ENCODE measurements around the gene TIMP3. TPM values are rescaled to one million over a fixed set of nuclear protein-coding genes. Genes with fewer than 3 reads are reported as not detected.

The TIMP3 gene
- total RNA-seq, 1 donor from 2014 or later, result 15.2 TPM

GRCh38 chr22:32761251-32761903, 40.1 kb upstream of the TIMP3 start:
- no peak for TF ChIP-seq CTCF (IDR thresholded peaks at IDR 0.05; ENCODE audit: partially characterized antibody, unreplicated experiment)
- Mint-ChIP-seq H3K4me3 (ENCODE audit: unreplicated experiment) (no peak overlapping the region), H3K27me3 (ENCODE audit: unreplicated experiment) (peaks cover 4% of the 10 kb centered on the region), H3K36me3 (ENCODE audit: unreplicated experiment) (no peaks in the 10 kb centered on the region), H3K9me3 (ENCODE audit: unreplicated experiment) (peaks cover 2% of the 10 kb centered on the region), H3K27ac (ENCODE audit: unreplicated experiment) (no peak overlapping the region), H3K4me1 (ENCODE audit: low read depth, unreplicated experiment) (no peaks in the 10 kb centered on the region)
- DNase-seq, result no peak

- no peaks in the 10 kb centered on the region for H3K36me3 Mint-ChIP-seq (ENCODE audit: unreplicated experiment)
- no peak overlapping the region for H3K4me3 Mint-ChIP-seq (ENCODE audit: unreplicated experiment)
- peaks cover 2% of the 10 kb centered on the region for H3K27me3 Mint-ChIP-seq (ENCODE audit: unreplicated experiment)
- no peak overlapping the region for H3K27ac Mint-ChIP-seq (ENCODE audit: unreplicated experiment)
- no peak for TF ChIP-seq CTCF (IDR thresholded peaks at IDR 0.05; ENCODE audit: partially characterized antibody, unreplicated experiment)
- no peaks in the 10 kb centered on the region for H3K4me1 Mint-ChIP-seq (ENCODE audit: low read depth, unreplicated experiment)
- peaks cover 2% of the 10 kb centered on the region for H3K9me3 Mint-ChIP-seq (ENCODE audit: unreplicated experiment)
- no peak for DNase-seq
These were observed 37.0 kb upstream of the TIMP3 start for GRCh38 chr22:32764330-32765131.

DNA sequence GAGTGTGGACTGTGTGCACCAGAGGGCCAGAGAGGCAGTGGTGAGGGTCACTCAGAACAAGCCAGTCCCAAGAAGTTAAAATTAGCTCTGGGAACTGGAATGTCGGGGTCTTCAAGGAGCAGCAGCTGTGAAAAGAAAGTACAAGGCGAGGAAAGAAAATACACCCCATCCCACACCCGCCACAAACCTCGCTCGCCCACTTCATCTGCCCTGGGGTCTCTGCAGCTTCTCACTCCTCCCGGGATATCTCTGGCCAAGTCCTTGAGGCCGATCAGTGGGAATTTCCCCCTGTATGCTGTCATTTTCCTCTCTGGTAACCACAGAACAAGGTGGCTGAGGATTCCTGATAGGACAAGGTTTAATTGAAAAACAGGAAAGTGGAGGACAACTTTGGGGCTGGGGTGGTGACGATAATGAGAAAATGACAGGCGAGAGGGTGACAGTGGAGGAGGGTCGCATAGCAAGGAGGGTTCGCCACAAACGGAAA, 36.3 kb upstream of the TIMP3 start:
- DNase-seq, result no peak
- Mint-ChIP-seq H3K9me3 (ENCODE audit: unreplicated experiment) (peaks cover 2% of the 10 kb centered on the region), H3K27ac (ENCODE audit: unreplicated experiment) (no peak overlapping the region), H3K27me3 (ENCODE audit: unreplicated experiment) (peaks cover 2% of the 10 kb centered on the region), H3K4me1 (ENCODE audit: low read depth, unreplicated experiment) (no peaks in the 10 kb centered on the region), H3K36me3 (ENCODE audit: unreplicated experiment) (no peaks in the 10 kb centered on the region), H3K4me3 (ENCODE audit: unreplicated experiment) (no peak overlapping the region)
- no peak for TF ChIP-seq CTCF (IDR thresholded peaks at IDR 0.05; ENCODE audit: partially characterized antibody, unreplicated experiment)

DNA sequence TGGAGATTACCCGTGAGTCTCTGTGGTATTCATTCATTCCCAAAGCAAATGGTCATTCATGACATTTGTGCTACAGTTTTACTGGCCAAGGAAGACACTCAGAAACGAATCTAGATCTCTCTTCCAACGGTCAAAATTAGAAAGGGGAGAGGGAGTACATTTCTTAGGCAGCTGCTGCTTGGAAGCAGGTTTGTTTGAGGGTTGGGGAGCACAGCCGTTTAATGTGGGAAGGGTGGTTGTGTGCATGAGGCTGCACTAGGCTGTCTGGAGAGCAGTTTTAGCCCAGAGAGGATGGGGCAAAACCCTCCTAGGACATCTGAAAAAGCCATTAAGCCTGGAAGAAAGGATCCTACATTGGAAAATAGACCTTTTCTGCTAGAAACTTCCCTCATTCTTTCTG, 29.7 kb upstream of the TIMP3 start:
- H3K27ac Mint-ChIP-seq (ENCODE audit: unreplicated experiment), result no peak overlapping the region
- H3K4me3 Mint-ChIP-seq (ENCODE audit: unreplicated experiment), result no peak overlapping the region
- H3K27me3 Mint-ChIP-seq (ENCODE audit: unreplicated experiment), result peaks cover 2% of the 10 kb centered on the region
- peaks cover 3% of the 10 kb centered on the region for H3K9me3 Mint-ChIP-seq (ENCODE audit: unreplicated experiment)
- no peaks in the 10 kb centered on the region for H3K36me3 Mint-ChIP-seq (ENCODE audit: unreplicated experiment)
- DNase-seq, result no peak
- H3K4me1 Mint-ChIP-seq (ENCODE audit: low read depth, unreplicated experiment), result no peaks in the 10 kb centered on the region
- TF ChIP-seq CTCF (IDR thresholded peaks at IDR 0.05; ENCODE audit: partially characterized antibody, unreplicated experiment), result no peak

DNA sequence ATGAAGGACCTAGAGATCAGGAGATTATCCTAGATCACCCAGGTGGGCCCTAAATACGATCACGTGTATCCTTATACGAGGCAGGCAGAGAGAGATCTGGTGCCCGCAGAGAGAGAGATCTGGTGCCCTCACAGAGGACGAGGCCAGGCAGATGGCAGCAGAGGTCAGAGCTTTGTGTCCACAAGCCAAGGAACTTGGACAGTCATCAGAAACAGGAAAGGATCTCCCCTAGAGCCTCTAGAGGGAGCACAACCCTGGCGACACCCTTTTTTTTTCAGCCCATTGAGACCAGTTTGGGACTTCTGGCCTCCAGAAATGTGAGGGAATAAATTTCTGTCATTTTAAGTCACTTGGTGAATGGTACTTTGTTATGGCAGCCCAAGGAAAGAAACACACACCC, 25.5 kb upstream of the TIMP3 start:
- Mint-ChIP-seq H3K27me3 (ENCODE audit: unreplicated experiment) (peaks cover 3% of the 10 kb centered on the region), H3K4me3 (ENCODE audit: unreplicated experiment) (no peak overlapping the region), H3K36me3 (ENCODE audit: unreplicated experiment) (no peaks in the 10 kb centered on the region)

More for the DNA sequence above, 25.5 kb upstream of the TIMP3 start:
- no peak for DNase-seq
- Mint-ChIP-seq H3K4me1 (ENCODE audit: low read depth, unreplicated experiment) (no peaks in the 10 kb centered on the region), H3K27ac (ENCODE audit: unreplicated experiment) (no peak overlapping the region), H3K9me3 (ENCODE audit: unreplicated experiment) (peaks cover 2% of the 10 kb centered on the region)
- no peak for TF ChIP-seq CTCF (IDR thresholded peaks at IDR 0.05; ENCODE audit: partially characterized antibody, unreplicated experiment)

All from glutamatergic neuron (in vitro differentiated cells).